ENCODE data around the gene EDNRB. TPM values are rescaled to one million over a fixed set of nuclear protein-coding genes. Genes with fewer than 3 reads are reported as not detected.

Gene EDNRB
- total and polyA plus RNA-seq, 2 of the 8 experiments (the other 6 are each of a cell fraction or from before 2014, with no cell fraction given): 15.8 to 73.2 TPM

DNA sequence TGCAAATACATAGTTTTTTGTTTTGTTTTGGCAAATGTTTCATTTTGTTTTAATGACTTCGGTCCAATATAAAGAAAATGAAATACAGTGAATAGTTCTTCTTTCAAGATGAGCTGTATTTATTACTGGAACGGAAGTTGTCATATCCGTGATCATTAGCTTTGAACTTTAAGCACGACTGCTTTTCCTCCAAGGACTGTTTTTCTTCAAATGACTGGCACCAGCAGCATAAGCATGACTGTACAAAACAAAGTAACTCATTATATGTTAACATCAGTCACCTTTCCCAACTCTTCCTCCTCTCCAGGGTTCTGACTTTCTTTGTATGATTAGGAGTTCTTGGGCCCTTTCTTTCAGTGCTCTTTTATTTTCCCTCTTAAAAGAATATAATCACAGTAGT is 20.5 kb downstream of the EDNRB start (continued):
- TF ChIP-seq, protein P1, sequence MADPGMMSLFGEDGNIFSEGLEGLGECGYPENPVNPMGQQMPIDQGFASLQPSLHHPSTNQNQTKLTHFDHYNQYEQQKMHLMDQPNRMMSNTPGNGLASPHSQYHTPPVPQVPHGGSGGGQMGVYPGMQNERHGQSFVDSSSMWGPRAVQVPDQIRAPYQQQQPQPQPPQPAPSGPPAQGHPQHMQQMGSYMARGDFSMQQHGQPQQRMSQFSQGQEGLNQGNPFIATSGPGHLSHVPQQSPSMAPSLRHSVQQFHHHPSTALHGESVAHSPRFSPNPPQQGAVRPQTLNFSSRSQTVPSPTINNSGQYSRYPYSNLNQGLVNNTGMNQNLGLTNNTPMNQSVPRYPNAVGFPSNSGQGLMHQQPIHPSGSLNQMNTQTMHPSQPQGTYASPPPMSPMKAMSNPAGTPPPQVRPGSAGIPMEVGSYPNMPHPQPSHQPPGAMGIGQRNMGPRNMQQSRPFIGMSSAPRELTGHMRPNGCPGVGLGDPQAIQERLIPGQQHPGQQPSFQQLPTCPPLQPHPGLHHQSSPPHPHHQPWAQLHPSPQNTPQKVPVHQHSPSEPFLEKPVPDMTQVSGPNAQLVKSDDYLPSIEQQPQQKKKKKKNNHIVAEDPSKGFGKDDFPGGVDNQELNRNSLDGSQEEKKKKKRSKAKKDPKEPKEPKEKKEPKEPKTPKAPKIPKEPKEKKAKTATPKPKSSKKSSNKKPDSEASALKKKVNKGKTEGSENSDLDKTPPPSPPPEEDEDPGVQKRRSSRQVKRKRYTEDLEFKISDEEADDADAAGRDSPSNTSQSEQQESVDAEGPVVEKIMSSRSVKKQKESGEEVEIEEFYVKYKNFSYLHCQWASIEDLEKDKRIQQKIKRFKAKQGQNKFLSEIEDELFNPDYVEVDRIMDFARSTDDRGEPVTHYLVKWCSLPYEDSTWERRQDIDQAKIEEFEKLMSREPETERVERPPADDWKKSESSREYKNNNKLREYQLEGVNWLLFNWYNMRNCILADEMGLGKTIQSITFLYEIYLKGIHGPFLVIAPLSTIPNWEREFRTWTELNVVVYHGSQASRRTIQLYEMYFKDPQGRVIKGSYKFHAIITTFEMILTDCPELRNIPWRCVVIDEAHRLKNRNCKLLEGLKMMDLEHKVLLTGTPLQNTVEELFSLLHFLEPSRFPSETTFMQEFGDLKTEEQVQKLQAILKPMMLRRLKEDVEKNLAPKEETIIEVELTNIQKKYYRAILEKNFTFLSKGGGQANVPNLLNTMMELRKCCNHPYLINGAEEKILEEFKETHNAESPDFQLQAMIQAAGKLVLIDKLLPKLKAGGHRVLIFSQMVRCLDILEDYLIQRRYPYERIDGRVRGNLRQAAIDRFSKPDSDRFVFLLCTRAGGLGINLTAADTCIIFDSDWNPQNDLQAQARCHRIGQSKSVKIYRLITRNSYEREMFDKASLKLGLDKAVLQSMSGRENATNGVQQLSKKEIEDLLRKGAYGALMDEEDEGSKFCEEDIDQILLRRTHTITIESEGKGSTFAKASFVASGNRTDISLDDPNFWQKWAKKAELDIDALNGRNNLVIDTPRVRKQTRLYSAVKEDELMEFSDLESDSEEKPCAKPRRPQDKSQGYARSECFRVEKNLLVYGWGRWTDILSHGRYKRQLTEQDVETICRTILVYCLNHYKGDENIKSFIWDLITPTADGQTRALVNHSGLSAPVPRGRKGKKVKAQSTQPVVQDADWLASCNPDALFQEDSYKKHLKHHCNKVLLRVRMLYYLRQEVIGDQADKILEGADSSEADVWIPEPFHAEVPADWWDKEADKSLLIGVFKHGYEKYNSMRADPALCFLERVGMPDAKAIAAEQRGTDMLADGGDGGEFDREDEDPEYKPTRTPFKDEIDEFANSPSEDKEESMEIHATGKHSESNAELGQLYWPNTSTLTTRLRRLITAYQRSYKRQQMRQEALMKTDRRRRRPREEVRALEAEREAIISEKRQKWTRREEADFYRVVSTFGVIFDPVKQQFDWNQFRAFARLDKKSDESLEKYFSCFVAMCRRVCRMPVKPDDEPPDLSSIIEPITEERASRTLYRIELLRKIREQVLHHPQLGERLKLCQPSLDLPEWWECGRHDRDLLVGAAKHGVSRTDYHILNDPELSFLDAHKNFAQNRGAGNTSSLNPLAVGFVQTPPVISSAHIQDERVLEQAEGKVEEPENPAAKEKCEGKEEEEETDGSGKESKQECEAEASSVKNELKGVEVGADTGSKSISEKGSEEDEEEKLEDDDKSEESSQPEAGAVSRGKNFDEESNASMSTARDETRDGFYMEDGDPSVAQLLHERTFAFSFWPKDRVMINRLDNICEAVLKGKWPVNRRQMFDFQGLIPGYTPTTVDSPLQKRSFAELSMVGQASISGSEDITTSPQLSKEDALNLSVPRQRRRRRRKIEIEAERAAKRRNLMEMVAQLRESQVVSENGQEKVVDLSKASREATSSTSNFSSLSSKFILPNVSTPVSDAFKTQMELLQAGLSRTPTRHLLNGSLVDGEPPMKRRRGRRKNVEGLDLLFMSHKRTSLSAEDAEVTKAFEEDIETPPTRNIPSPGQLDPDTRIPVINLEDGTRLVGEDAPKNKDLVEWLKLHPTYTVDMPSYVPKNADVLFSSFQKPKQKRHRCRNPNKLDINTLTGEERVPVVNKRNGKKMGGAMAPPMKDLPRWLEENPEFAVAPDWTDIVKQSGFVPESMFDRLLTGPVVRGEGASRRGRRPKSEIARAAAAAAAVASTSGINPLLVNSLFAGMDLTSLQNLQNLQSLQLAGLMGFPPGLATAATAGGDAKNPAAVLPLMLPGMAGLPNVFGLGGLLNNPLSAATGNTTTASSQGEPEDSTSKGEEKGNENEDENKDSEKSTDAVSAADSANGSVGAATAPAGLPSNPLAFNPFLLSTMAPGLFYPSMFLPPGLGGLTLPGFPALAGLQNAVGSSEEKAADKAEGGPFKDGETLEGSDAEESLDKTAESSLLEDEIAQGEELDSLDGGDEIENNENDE (IDR thresholded peaks at IDR 0.05; ENCODE audit: insufficient replicate concordance, low read length): no peak
- no peak for TF ChIP-seq RXRA (IDR thresholded peaks at IDR 0.05; ENCODE audit: insufficient read depth, low read depth, low read length)
- TF ChIP-seq, protein P2, sequence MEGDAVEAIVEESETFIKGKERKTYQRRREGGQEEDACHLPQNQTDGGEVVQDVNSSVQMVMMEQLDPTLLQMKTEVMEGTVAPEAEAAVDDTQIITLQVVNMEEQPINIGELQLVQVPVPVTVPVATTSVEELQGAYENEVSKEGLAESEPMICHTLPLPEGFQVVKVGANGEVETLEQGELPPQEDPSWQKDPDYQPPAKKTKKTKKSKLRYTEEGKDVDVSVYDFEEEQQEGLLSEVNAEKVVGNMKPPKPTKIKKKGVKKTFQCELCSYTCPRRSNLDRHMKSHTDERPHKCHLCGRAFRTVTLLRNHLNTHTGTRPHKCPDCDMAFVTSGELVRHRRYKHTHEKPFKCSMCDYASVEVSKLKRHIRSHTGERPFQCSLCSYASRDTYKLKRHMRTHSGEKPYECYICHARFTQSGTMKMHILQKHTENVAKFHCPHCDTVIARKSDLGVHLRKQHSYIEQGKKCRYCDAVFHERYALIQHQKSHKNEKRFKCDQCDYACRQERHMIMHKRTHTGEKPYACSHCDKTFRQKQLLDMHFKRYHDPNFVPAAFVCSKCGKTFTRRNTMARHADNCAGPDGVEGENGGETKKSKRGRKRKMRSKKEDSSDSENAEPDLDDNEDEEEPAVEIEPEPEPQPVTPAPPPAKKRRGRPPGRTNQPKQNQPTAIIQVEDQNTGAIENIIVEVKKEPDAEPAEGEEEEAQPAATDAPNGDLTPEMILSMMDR (IDR thresholded peaks at IDR 0.05; ENCODE audit: control extremely low read depth in 1 of 3, insufficient read depth in 1 of 3, low read depth in 1 of 3, low read length in 3 of 3): no peak

Data from H1 (cell line).